Trophoblast cell (in vitro differentiated cells and primary cell): ENCODE data around the gene COA5.

Experiments
- DNase-seq, 2 donors: peaks; one replicate each; pipeline ENCODE4 v3.0.0-alpha.2; 2016
- H2AFZ ChIP-seq: 2 replicates; pipeline ENCODE4 v1.6.1; 2013; ENCODE audit warnings: low read length, moderate library complexity, mild to moderate bottlenecking; ENCODE audit not compliant: insufficient read depth, poor library complexity
- H2AK5ac ChIP-seq: 2 replicates; pipeline ENCODE4 v1.6.1; 2013; ENCODE audit warnings: mild to moderate bottlenecking, low read length
- H2BK120ac ChIP-seq: 2 replicates; pipeline ENCODE4 v1.6.1; 2013; ENCODE audit warnings: low read length, mild to moderate bottlenecking, moderate library complexity; ENCODE audit not compliant: insufficient read depth, poor library complexity
- H2BK12ac ChIP-seq: 2 replicates; pipeline ENCODE4 v1.6.1; 2013; ENCODE audit warnings: mild to moderate bottlenecking, low read length, moderate library complexity
- H2BK5ac ChIP-seq: 2 replicates; pipeline ENCODE4 v1.6.1; 2013; ENCODE audit warnings: low read length, low read depth, moderate library complexity, mild to moderate bottlenecking; ENCODE audit not compliant: poor library complexity
- H3K14ac ChIP-seq: 2 replicates; pipeline ENCODE4 v1.6.1; 2013; ENCODE audit warnings: mild to moderate bottlenecking, low read length
- H3K18ac ChIP-seq: 2 replicates; pipeline ENCODE4 v1.6.1; 2013; ENCODE audit warnings: mild to moderate bottlenecking, low read length
- H3K23ac ChIP-seq: 2 replicates; pipeline ENCODE4 v1.6.1; 2013; ENCODE audit warnings: low read length
- H3K27ac ChIP-seq: 2 replicates; pipeline ENCODE4 v1.5.1; 2013; ENCODE audit warnings: low read depth, mild to moderate bottlenecking, inconsistent platforms, low read length, moderate library complexity
- H3K27me3 ChIP-seq: 2 replicates; pipeline ENCODE4 v1.6.1; 2013; ENCODE audit warnings: inconsistent platforms, mild to moderate bottlenecking, low read length, moderate library complexity; ENCODE audit not compliant: insufficient read depth
- H3K36me3 ChIP-seq, 2 experiments: 1 replicate in 1 of 2; 2 replicates in 1 of 2; pipeline ENCODE4 v1.6.1; 2013; ENCODE audit warnings: low read length in 2 of 2, mild to moderate bottlenecking in 2 of 2, moderate library complexity in 1 of 2; ENCODE audit not compliant: insufficient read depth in 2 of 2, control insufficient read depth in 1 of 2
- H3K4ac ChIP-seq: 2 replicates; pipeline ENCODE4 v1.6.1; 2013; ENCODE audit warnings: low read depth, mild to moderate bottlenecking, low read length, moderate library complexity
- H3K4me1 ChIP-seq, 2 experiments: 1 replicate in 1 of 2; 2 replicates in 1 of 2; pipeline ENCODE4 v1.6.1; 2013; ENCODE audit warnings: low read length in 2 of 2, mild to moderate bottlenecking in 2 of 2, moderate library complexity in 1 of 2; ENCODE audit not compliant: insufficient read depth in 2 of 2, control insufficient read depth in 1 of 2
- H3K4me2 ChIP-seq: 2 replicates; pipeline ENCODE4 v1.6.1; 2013; ENCODE audit warnings: inconsistent platforms, mild to moderate bottlenecking, low read length, moderate library complexity
- H3K4me3 ChIP-seq: 2 replicates; pipeline ENCODE4 v1.5.1; 2013; ENCODE audit warnings: mild to moderate bottlenecking, low read depth, low read length, inconsistent platforms
- H3K79me1 ChIP-seq: one replicate; pipeline ENCODE4 v1.6.1; 2013; ENCODE audit warnings: low read length
- H3K79me2 ChIP-seq: 2 replicates; pipeline ENCODE4 v1.6.1; 2013; ENCODE audit warnings: low read length, mild to moderate bottlenecking; ENCODE audit not compliant: control insufficient read depth, insufficient read depth, poor library complexity
- H3K9ac ChIP-seq: 2 replicates; pipeline ENCODE4 v1.6.1; 2013; ENCODE audit warnings: mild to moderate bottlenecking, low read length
- H3K9me3 ChIP-seq: 2 replicates; pipeline ENCODE4 v1.6.1; 2013; ENCODE audit warnings: low read depth, mild to moderate bottlenecking, control low read depth, inconsistent platforms, low read length; ENCODE audit not compliant: insufficient read depth
- H4K12ac ChIP-seq: 2 replicates; pipeline ENCODE4 v1.6.1; 2013; ENCODE audit warnings: low read depth, mild to moderate bottlenecking, low read length, moderate library complexity
- H4K8ac ChIP-seq: 2 replicates; pipeline ENCODE4 v1.6.1; 2013; ENCODE audit warnings: low read depth, mild to moderate bottlenecking, low read length, moderate library complexity
- H4K91ac ChIP-seq: one replicate; pipeline ENCODE4 v1.6.1; 2013; ENCODE audit warnings: low read depth, mild to moderate bottlenecking, low read length, moderate library complexity
- WGBS: extraction: QIAGEN DNeasy Blood & Tissue Kit; methylation state at CpG from one replicate; pipeline ENCODE4 v1.1.7; 2013; ENCODE audit warnings: missing lambda C conversion rate; ENCODE audit not compliant: insufficient read length, insufficient coverage; ENCODE audit errors: extremely low coverage; 5-methylcytosine and 5-hydroxymethylcytosine counted together

COA5 gene

GRCh38 chr2:98605076-98605475, 3.2 kb downstream of the COA5 start:
- Histone ChIP-seq H2AFZ (no peak overlapping the region), H3K9me3 (no peaks in the 10 kb centered on the region), H3K18ac (no peak overlapping the region), H3K36me3 (peaks cover 5 to 8% of the 10 kb centered on the region in 2 experiments), H3K27ac (no peak overlapping the region), H2BK120ac (no peak overlapping the region), H2AK5ac (no peak overlapping the region), H4K91ac (no peak overlapping the region), H3K79me1 (peaks cover 13% of the 10 kb centered on the region), H3K27me3 (no peaks in the 10 kb centered on the region), H3K4me3 (no peak overlapping the region), H3K4me1 (peaks cover 7 to 9% of the 10 kb centered on the region in 2 experiments), H4K12ac (no peak overlapping the region), H2BK5ac (no peak overlapping the region), H3K14ac (no peak overlapping the region), H2BK12ac (no peak overlapping the region), H4K8ac (no peak overlapping the region), H3K9ac (peak overlapping the region; percentile 50), H3K79me2 (peaks cover 15% of the 10 kb centered on the region), H3K4me2 (no peak overlapping the region), H3K23ac (no peak overlapping the region), H3K4ac (no peak overlapping the region)
- no peak for DNase-seq
- no CpG with 5 or more reads among the region's 3 CpGs for WGBS

- WGBS: no CpG with 5 or more reads among the region's 2 CpGs
- no peaks in the 10 kb centered on the region for H3K9me3 ChIP-seq
- no peak overlapping the region for H3K18ac ChIP-seq
These were observed 3.8 kb downstream of the COA5 start for GRCh38 chr2:98604547-98604946.

GRCh38 chr2:98601532-98602132, 6.7 kb downstream of the COA5 start:
- Histone ChIP-seq H3K14ac (no peak overlapping the region), H2AFZ (no peak overlapping the region), H3K9ac (no peak overlapping the region), H3K4me3 (no peak overlapping the region), H3K9me3 (no peaks in the 10 kb centered on the region), H4K8ac (no peak overlapping the region), H2BK12ac (no peak overlapping the region), H3K27ac (no peak overlapping the region), H3K4ac (no peak overlapping the region), H3K18ac (no peak overlapping the region), H4K91ac (no peak overlapping the region), H3K79me1 (no peaks in the 10 kb centered on the region), H3K4me1 (no peaks in the 10 kb centered on the region), H3K36me3 (peaks cover 12 to 14% of the 10 kb centered on the region in 2 experiments), H3K23ac (no peak overlapping the region), H2BK120ac (no peak overlapping the region), H2AK5ac (no peak overlapping the region), H3K27me3 (no peaks in the 10 kb centered on the region), H3K79me2 (no peaks in the 10 kb centered on the region), H3K4me2 (no peak overlapping the region), H2BK5ac (no peak overlapping the region), H4K12ac (no peak overlapping the region)
- DNase-seq: peak; percentile 3 to 57
- WGBS: no CpG with 5 or more reads among the region's 3 CpGs

More at GRCh38 chr2:98604547-98604946, 3.8 kb downstream of the COA5 start:
- peaks cover 9 to 12% of the 10 kb centered on the region in 2 experiments for H3K36me3 ChIP-seq
- H3K14ac ChIP-seq: no peak overlapping the region
- no peak overlapping the region for H3K23ac ChIP-seq
- H3K4me1 ChIP-seq: peaks cover 5 to 6% of the 10 kb centered on the region in 2 experiments
- no peak overlapping the region for H2BK12ac ChIP-seq
- H3K4me2 ChIP-seq: no peak overlapping the region
- no peak overlapping the region for H4K91ac ChIP-seq
- H2BK120ac ChIP-seq: no peak overlapping the region
- H3K4ac ChIP-seq: no peak overlapping the region
- H3K27ac ChIP-seq: no peak overlapping the region
- no peaks in the 10 kb centered on the region for H3K27me3 ChIP-seq
- no peak overlapping the region for H4K12ac ChIP-seq
- no peak overlapping the region for H4K8ac ChIP-seq
- H2AK5ac ChIP-seq: no peak overlapping the region
- H3K79me1 ChIP-seq: peaks cover 13% of the 10 kb centered on the region
- no peak overlapping the region for H3K4me3 ChIP-seq
- H3K79me2 ChIP-seq: peaks cover 15% of the 10 kb centered on the region
- no peak for DNase-seq
- no peak overlapping the region for H2BK5ac ChIP-seq
- H3K9ac ChIP-seq: no peak overlapping the region
- H2AFZ ChIP-seq: no peak overlapping the region

GRCh38 chr2:98598781-98599428, 9.4 kb downstream of the COA5 start:
- no peaks in the 10 kb centered on the region for H3K79me1 ChIP-seq
- no peak overlapping the region for H2BK12ac ChIP-seq
- H2AFZ ChIP-seq: no peak overlapping the region
- H2AK5ac ChIP-seq: no peak overlapping the region
- no peak overlapping the region for H4K8ac ChIP-seq
- no peak overlapping the region for H3K14ac ChIP-seq
- no peak overlapping the region for H3K4ac ChIP-seq
- H3K23ac ChIP-seq: no peak overlapping the region
- H4K12ac ChIP-seq: no peak overlapping the region
- H3K79me2 ChIP-seq: no peaks in the 10 kb centered on the region
- no peak overlapping the region for H3K9ac ChIP-seq
- no peak overlapping the region for H4K91ac ChIP-seq
- peak in 1 of 2 donors; percentile 58 for DNase-seq
- no peaks in the 10 kb centered on the region for H3K27me3 ChIP-seq
- H3K4me3 ChIP-seq: no peak overlapping the region
- peaks cover 12 to 14% of the 10 kb centered on the region in 2 experiments for H3K36me3 ChIP-seq
- H3K18ac ChIP-seq: no peak overlapping the region
- H2BK120ac ChIP-seq: no peak overlapping the region
- no peaks in the 10 kb centered on the region for H3K9me3 ChIP-seq
- WGBS: no CpG with 5 or more reads among the region's 1 CpG
- H3K27ac ChIP-seq: no peak overlapping the region
- H3K4me1 ChIP-seq: no peaks in the 10 kb centered on the region
- no peak overlapping the region for H2BK5ac ChIP-seq
- no peak overlapping the region for H3K4me2 ChIP-seq
